GM15510 (cell line): ENCODE measurements around the gene ZAP70.

Source experiments
- POLR2A ChIP-seq: IDR thresholded peaks from 3 replicates; pipeline ENCODE4 v1.6.1; 2011; ENCODE audit warnings: borderline replicate concordance; ENCODE audit not compliant: insufficient read length; ENCODE audit errors: extremely low read depth

ZAP70 gene

DNA sequence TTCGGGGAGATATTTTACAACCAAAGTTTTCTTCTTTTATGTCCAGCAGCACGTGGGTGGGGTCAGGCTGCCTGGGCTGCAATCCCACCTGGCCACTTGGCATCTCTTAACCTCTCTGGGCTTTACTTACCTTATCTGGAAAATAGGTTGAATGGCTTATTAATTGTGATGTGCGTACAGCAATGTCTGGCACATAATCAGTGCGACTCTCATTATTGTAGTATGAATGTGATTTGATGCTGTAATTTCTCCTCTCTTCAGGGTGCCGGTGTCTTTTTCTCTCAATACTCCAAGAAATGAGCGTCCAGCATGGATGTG lies 2.0 kb upstream of the ZAP70 start:
- TF ChIP-seq POLR2A: no peak

DNA sequence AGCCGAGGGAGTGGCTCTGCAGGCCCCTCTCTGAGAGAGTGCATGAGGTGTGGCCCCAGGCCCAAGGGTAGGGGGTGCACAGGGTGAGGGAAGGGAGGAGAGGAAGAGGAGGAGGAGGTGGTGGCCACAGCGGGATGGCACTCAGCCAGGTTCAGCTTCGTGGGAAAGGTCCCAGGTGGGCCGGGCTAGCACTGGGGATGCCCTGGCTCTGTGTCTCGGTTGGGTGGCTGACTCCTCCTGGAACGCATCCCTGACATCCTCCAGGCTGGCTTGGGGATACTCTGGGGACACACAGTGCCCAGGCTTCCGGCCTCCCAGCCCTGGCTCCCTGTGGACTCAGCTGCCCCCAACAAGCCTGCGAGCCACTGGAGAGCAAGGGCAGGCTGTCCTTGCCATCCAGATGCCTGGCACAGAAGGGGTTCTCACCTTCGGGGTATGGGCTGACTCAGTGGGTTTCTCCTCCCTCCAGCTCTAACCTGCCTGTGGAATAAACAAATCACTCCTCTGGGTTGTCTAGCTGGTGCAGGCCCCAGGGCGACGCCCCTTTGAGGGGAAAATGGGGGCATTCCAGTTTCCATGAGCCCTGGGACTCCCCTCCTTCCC lies 582 bp upstream of the ZAP70 start:
- no peak for TF ChIP-seq POLR2A

GRCh38 chr2:97714084-97714949 lies 941 bp downstream of the ZAP70 start:
- TF ChIP-seq POLR2A: no peak

DNA sequence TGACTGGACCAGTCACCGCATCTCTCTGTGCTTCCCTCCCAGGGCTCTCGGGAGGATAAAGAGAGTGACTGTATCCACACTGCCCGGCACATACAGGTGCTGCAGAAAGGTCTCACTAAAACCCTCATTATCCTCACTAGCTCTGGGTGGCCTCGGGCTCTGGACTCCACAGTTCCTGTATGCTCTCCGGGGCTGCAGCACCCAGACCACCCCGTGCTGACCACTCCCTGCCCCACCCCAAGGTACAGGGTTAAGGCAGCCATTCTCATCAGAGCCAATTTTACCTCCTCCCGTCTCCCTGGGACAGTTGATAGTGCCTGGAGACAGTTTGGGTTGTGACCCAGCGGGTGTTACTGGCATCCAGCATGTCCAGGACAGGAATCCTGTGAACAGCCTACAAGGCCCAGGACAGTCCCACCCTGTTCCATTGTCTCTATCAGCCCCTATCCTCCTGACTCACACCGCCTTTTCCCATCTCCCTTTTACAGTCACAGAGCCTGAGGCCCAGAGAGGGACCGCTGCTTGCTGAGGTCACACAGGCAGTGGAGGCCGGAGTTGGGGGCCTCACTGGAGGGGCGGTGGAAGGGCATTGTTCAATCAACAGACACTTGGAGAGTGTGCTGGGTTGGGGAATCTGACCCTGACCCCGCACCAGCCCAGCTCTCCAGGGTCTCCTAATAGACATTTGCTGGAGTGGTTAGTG lies 1.7 kb downstream of the ZAP70 start:
- no peak for TF ChIP-seq POLR2A

GRCh38 chr2:97715951-97716694 lies 2.7 kb downstream of the ZAP70 start:
- no peak for TF ChIP-seq POLR2A

DNA sequence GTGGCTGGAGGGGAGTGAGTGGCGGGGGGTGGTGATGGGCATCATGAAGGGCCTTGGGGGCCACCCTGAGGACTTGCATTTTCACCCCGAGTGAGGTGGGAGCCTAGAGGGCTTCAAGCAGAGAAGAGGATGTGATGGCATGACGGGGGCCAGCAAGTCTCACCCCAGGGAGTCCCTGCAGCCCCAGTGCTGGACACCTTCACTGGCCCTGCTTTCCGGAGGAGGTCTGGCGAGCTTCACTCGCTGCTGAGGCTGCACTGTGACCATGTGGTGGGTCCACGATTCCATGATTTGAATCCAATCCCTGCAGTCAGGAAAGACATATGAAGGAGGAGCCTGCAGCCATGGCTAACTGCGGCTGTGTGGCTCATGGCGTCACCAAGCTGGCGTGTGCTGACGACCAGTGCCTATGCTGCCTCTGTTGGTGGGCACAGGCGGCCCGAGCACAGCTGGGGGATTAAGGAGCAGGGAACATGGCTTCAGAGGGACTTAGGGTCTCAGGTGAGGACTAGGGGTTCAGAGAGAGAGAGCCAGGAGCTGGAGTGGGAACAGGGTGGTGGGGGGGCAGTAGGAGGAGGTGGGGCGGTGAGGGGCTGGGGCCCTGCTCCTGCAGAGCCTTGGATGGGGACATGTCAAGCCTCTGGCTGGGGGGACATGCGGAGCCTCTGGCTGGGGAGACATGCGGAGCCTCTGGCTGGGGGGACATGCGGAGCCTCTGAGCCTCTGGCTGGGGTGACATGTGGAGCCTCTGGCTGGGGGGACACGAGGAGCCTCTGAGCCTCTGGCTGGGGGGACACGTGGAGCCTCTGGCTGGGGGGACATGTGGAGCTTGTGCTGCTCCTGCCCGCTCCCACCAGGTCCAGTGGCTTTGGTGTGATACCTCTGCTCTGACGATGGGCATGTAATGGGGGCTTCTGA lies 3.6 kb downstream of the ZAP70 start:
- no peak for TF ChIP-seq POLR2A

DNA sequence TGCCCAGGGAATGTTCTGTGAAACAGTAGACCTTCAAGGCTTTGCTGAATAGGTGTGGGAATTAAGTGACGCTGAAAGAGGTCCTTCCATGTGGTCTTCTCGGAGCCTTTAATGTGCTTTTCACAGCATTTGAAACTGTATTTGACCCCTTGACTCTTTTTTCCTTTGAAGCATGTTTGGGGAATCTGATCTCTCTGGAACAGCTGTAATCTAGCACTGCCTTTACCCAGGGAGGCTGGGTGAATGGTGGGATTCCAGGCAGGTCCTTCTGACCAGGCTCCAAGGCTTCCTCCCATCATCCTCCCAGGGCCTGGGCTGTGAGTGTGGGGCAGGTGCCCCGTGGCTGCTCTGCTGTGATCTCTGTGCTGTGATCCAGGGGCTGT lies 4.2 kb downstream of the ZAP70 start:
- no peak for TF ChIP-seq POLR2A

GRCh38 chr2:97718051-97718882 lies 4.9 kb downstream of the ZAP70 start:
- peak; percentile 38 for TF ChIP-seq POLR2A

- no peak for TF ChIP-seq POLR2A
Measured at GRCh38 chr2:97718942-97719341, 5.6 kb downstream of the ZAP70 start.

DNA sequence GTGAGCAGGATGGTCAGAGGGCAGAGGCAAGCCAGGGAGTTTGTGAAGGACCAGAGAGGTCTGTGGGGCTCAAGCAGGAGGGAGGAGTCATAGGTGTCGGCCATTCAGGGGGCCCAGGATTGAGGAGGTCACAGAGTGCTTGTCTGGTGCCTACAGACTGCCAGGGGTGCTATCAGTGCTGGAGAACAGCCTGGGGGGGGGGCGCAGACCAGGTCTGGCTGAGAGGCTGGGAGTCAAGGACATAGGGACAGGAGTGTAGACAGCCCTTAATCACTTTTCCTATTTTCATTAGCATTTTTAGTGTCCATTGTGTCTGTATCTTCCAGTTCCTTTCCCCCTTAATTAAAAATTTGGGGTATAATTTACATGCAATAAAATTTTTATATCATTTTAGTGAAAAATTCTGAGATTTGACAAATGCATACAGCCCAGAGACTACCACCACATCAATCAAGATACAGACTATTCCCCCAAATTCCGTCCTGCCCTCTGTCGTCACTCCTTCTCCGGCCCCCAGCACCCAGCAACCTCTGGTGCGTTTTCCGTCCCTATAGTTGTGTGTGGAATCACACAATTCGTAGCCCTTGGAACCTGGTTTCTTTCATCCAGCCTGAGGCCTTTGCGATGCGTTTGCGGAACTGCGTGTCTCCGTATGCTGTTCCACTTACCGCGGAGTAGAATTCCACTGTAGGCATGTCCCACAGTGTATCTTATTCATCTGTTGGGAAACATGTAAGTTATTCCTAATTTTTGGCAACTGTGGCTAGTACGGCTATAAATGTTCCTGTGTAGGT lies 6.2 kb downstream of the ZAP70 start:
- TF ChIP-seq POLR2A: no peak

DNA sequence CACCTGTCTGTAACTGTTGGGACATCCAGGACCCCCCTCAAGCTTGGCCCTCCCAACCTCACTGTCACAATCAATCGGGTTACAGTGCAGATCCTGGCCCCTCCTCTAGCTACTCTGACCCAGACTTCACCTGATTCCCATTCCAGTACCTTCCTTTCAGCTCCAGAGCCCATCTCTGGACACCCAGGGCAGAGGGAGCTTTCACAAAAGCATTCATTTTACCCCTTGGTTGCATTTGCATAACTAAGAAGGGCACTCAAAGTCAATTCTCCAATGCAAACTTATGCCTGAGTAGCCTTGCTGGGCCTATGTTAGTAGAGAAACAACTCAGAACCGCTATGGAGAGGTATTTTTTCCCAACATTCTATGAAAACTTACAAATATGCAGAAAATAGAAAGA lies 7.4 kb downstream of the ZAP70 start:
- no peak for TF ChIP-seq POLR2A

DNA sequence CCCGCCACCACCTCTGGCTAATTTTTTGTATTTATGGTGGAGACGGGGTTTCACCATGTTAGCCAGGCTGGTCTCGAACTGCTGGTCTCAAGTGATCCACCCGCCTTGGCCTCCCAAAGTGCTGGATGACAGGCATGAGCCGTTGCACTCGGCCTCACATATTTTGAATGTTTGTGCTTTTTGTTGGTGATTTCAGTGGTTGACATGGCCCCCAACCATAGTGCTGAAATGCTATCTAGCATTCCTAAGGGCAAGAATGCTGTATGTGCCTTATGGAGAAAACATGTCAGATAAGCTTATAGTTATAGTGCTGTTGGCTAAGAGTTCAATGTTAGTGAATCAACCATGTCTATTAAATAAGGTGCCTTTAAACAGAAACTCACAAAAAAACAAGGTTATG lies 8.9 kb downstream of the ZAP70 start:
- TF ChIP-seq POLR2A: no peak
